Measurements from ENCODE around the gene LUC7L2. TPM values are rescaled to one million over a fixed set of nuclear protein-coding genes. Genes with fewer than 3 reads are reported as not detected.

The LUC7L2 gene
- total RNA-seq, 1 donor from 2014 or later, result 94.7 TPM

GRCh38 chr7:139339025-139339424 is 20.7 kb upstream of the LUC7L2 start:
- peaks cover 11% of the 10 kb centered on the region for H3K4me1 Mint-ChIP-seq (ENCODE audit: low read depth)
- DNase-seq (ENCODE audit: low spot score, unreplicated experiment), result no peak
- TF ChIP-seq CTCF (IDR thresholded peaks at IDR 0.05; ENCODE audit: unreplicated experiment), result no peak
- peaks cover 5% of the 10 kb centered on the region for H3K9me3 Mint-ChIP-seq (ENCODE audit: low read depth)
- peaks cover 4% of the 10 kb centered on the region for H3K36me3 Mint-ChIP-seq (ENCODE audit: insufficient read depth)
- no peaks in the 10 kb centered on the region for H3K27me3 Mint-ChIP-seq
- peak overlapping the region; percentile 92 for H3K27ac Mint-ChIP-seq
- peak overlapping the region; percentile 94 for H3K4me3 Mint-ChIP-seq (ENCODE audit: low read depth)

GRCh38 chr7:139339698-139340036 is 20.0 kb upstream of the LUC7L2 start:
- H3K27ac Mint-ChIP-seq, result peak overlapping the region; percentile 100
- H3K36me3 Mint-ChIP-seq (ENCODE audit: insufficient read depth), result peaks cover 6% of the 10 kb centered on the region
- H3K4me3 Mint-ChIP-seq (ENCODE audit: low read depth), result peak overlapping the region; percentile 94
- no peaks in the 10 kb centered on the region for H3K27me3 Mint-ChIP-seq
- DNase-seq (ENCODE audit: low spot score, unreplicated experiment), result no peak
- H3K9me3 Mint-ChIP-seq (ENCODE audit: low read depth), result peaks cover 5% of the 10 kb centered on the region
- peaks cover 11% of the 10 kb centered on the region for H3K4me1 Mint-ChIP-seq (ENCODE audit: low read depth)
- no peak for TF ChIP-seq CTCF (IDR thresholded peaks at IDR 0.05; ENCODE audit: unreplicated experiment)

DNA sequence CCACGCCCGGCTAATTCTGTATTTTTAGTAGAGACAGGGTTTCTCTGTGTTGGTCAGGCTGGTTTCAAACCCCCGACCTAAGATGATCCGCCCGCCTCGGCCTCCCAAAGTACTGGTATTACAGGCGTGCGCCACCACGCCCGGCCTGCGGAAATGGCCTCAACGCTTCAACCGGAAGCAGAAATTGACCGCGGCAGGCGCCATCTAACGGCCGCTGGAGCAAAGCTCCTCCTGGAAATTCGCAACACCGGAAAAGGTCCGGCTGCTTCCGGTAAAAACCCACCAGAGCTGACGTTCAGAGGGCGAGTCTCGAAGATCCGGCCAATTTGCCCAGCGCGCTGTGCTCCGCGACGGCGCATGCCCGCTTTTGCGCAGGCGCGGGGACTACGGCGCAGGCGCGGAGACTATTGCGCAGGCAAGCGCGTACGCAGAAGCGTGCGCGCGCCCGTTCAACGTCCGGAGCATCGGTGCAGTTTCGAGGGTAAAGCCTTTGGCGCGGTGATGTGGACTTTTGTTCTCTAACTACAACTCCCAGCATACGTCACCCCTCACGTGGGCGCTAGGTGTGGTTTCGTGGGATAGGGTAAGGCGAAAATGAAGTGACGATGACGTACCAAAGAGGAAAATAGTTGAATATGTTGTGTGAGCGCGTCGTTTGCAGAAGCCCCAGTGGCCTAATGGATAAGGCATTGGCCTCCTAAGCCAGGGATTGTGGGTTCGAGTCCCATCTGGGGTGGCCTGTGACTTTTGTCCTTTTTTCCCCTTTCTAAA is 19.5 kb upstream of the LUC7L2 start:
- Mint-ChIP-seq H3K4me3 (ENCODE audit: low read depth) (peak overlapping the region; percentile 94), H3K27me3 (no peaks in the 10 kb centered on the region), H3K36me3 (ENCODE audit: insufficient read depth) (peaks cover 6% of the 10 kb centered on the region), H3K27ac (peak overlapping the region; percentile 100), H3K4me1 (ENCODE audit: low read depth) (peaks cover 11% of the 10 kb centered on the region), H3K9me3 (ENCODE audit: low read depth) (peaks cover 5% of the 10 kb centered on the region)
- TF ChIP-seq CTCF (IDR thresholded peaks at IDR 0.05; ENCODE audit: unreplicated experiment), result peak; percentile 88
- peak; percentile 92 for DNase-seq (ENCODE audit: low spot score, unreplicated experiment)

DNA sequence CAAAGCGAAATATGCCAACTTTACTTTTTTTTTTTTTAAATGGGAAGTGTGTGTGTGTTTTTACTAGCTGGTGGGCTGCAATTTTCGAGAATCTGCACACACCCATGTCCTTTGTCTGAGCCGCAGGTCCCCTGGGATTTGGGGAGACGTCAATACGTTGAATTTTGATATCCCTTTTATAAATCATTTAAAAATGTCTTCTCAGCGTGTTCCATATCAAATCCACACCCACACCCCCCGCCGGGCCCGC is 19.0 kb upstream of the LUC7L2 start:
- DNase-seq (ENCODE audit: low spot score, unreplicated experiment), result no peak
- Mint-ChIP-seq H3K4me3 (ENCODE audit: low read depth) (peak overlapping the region; percentile 94), H3K27ac (peak overlapping the region; percentile 100), H3K36me3 (ENCODE audit: insufficient read depth) (peaks cover 8% of the 10 kb centered on the region), H3K4me1 (ENCODE audit: low read depth) (peaks cover 11% of the 10 kb centered on the region), H3K27me3 (no peaks in the 10 kb centered on the region), H3K9me3 (ENCODE audit: low read depth) (peaks cover 5% of the 10 kb centered on the region)
- TF ChIP-seq CTCF (IDR thresholded peaks at IDR 0.05; ENCODE audit: unreplicated experiment), result no peak

DNA sequence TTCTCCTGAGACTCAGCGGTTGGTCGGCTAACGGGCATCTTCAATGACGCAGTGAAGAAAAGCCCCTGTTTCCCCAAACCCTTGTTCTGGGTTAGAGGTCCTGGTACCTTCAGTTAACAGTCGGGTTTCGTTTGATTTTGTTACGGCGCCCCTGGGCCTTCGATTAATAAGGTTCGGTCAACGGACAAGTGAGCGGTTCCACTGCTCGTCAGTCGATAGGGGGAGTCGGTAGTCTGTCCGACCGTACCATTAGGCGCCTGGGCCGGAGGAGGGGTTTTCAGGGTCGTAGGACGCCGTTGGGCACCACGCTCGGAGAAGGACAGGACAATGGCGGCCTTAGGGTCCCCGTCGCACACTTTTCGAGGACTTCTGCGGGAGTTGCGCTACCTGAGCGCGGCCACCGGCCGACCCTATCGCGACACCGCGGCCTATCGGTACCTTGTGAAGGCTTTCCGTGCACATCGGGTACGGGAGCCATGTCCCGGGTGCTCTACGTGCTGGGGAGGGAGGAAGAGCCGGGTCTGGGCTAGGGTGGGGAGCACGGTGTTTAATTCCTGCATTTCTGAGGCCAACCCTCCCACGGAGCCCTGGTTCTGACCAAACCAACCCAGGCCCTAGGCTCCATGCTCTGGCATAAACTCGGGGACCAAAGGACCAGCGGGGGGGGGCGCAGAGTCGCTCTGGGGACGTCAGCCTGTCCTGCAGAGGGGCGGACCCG is 18.5 kb upstream of the LUC7L2 start, which contains the start of gene FMC1:
TSS of gene FMC1 (plus strand) at position 280 of the 718 bp plus-strand sequence. CDS start at position 328, 48 bp downstream.
- peak; percentile 31 for TF ChIP-seq CTCF (IDR thresholded peaks at IDR 0.05; ENCODE audit: unreplicated experiment)
- H3K9me3 Mint-ChIP-seq (ENCODE audit: low read depth), result peaks cover 5% of the 10 kb centered on the region
- peak; percentile 78 for DNase-seq (ENCODE audit: low spot score, unreplicated experiment)
- H3K4me3 Mint-ChIP-seq (ENCODE audit: low read depth), result peak within 1 kb of the TSS; percentile 94
- H3K27me3 Mint-ChIP-seq, result no peaks in the 10 kb centered on the region
- H3K27ac Mint-ChIP-seq, result peak within 1 kb of the TSS; percentile 100
- H3K4me1 Mint-ChIP-seq (ENCODE audit: low read depth), result peaks cover 11% of the 10 kb centered on the region
- H3K36me3 Mint-ChIP-seq (ENCODE audit: insufficient read depth), result peaks cover 9% of the 10 kb centered on the region

Measured in progenitor cell of endocrine pancreas (in vitro differentiated cells).